ENCODE data around the gene TKTL2.

Gene TKTL2

DNA sequence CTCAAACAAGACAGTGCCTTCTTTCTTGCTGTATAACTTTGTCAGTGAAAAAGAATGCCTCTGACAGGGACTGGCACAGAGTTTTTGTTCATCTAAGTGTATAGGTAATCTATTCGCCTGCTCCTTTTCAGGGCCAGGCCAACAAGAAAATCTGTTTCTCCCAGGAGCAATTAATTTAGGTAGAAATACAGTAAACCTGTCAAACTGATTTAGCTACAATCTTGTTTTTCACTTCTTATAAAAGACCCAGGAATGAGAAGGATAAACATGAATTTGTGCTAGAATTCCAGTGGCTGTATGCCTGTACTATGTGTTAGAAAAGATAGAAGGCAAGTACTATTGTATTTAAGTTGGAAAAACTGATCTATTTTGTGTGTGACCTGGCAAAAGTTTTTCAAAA lies 27.0 kb upstream of the TKTL2 start:
- Histone ChIP-seq H3K27me3 (ENCODE audit: insufficient read depth, low read length, poor library complexity, severe bottlenecking) (no peaks in the 10 kb centered on the region), H3K79me2 (ENCODE audit: insufficient read depth, low read length) (peaks cover 96% of the 10 kb centered on the region), H3K9me2 (replicated peaks; ENCODE audit: low read depth, low read length) (no peaks in the 10 kb centered on the region), H4K20me1 (ENCODE audit: insufficient read depth, low read length, poor library complexity, severe bottlenecking) (peaks cover 92% of the 10 kb centered on the region), H3K36me3 (ENCODE audit: insufficient read depth, low read length) (no peaks in the 10 kb centered on the region), H2AFZ (ENCODE audit: low read length) (no peak overlapping the region), H3K4me2 (ENCODE audit: low read depth, low read length, poor library complexity, severe bottlenecking) (peak overlapping the region; percentile 53), H3K9ac (ENCODE audit: low read depth, low read length, poor library complexity, severe bottlenecking) (no peak overlapping the region), H3K9me3 (ENCODE audit: insufficient read depth, low read depth, low read length) (no peaks in the 10 kb centered on the region), H3K4me1 (ENCODE audit: insufficient read depth, low read length, poor library complexity, severe bottlenecking) (peaks cover 65% of the 10 kb centered on the region), H3K4me3 (ENCODE audit: low read length, poor library complexity, severe bottlenecking) (peak overlapping the region; percentile 10), H3F3A (ENCODE audit: low read depth) (no peaks in the 10 kb centered on the region)
- TF ChIP-seq, protein P1, sequence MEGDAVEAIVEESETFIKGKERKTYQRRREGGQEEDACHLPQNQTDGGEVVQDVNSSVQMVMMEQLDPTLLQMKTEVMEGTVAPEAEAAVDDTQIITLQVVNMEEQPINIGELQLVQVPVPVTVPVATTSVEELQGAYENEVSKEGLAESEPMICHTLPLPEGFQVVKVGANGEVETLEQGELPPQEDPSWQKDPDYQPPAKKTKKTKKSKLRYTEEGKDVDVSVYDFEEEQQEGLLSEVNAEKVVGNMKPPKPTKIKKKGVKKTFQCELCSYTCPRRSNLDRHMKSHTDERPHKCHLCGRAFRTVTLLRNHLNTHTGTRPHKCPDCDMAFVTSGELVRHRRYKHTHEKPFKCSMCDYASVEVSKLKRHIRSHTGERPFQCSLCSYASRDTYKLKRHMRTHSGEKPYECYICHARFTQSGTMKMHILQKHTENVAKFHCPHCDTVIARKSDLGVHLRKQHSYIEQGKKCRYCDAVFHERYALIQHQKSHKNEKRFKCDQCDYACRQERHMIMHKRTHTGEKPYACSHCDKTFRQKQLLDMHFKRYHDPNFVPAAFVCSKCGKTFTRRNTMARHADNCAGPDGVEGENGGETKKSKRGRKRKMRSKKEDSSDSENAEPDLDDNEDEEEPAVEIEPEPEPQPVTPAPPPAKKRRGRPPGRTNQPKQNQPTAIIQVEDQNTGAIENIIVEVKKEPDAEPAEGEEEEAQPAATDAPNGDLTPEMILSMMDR (conservative IDR thresholded peaks at IDR 0.05; ENCODE audit: low read length) = no peak
- no peak for TF ChIP-seq EZH2phosphoT487 (IDR thresholded peaks at IDR 0.05; ENCODE audit: borderline replicate concordance)

DNA sequence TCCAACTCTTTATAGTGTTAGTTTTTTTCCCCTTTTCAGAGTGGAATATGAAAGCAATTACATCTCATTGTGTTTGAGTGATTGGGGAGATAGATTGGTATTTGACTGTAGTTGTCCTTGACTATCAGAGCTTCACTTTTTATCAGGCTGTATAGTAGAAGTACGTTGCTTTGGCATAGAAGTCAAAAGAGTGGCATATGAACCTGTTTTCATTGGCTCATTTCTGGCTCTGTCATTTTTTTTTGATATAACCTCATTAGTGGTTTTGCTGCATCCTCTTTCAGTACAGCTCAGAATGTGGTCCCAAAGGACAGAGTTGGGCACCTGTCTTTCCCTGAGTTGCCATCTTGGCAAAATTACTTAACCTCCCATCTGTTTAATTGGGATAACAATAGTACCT lies 22.3 kb upstream of the TKTL2 start:
- H3K36me3 ChIP-seq (ENCODE audit: insufficient read depth, low read length) = no peaks in the 10 kb centered on the region
- no peaks in the 10 kb centered on the region for H3F3A ChIP-seq (ENCODE audit: low read depth)
- H3K4me2 ChIP-seq (ENCODE audit: low read depth, low read length, poor library complexity, severe bottlenecking) = peak overlapping the region; percentile 99
- H3K79me2 ChIP-seq (ENCODE audit: insufficient read depth, low read length) = peaks cover 69% of the 10 kb centered on the region
- H4K20me1 ChIP-seq (ENCODE audit: insufficient read depth, low read length, poor library complexity, severe bottlenecking) = peaks cover 52% of the 10 kb centered on the region
- TF ChIP-seq, protein P1 (conservative IDR thresholded peaks at IDR 0.05; ENCODE audit: low read length) = no peak
- TF ChIP-seq EZH2phosphoT487 (IDR thresholded peaks at IDR 0.05; ENCODE audit: borderline replicate concordance) = no peak
- no peak overlapping the region for H2AFZ ChIP-seq (ENCODE audit: low read length)
- H3K4me1 ChIP-seq (ENCODE audit: insufficient read depth, low read length, poor library complexity, severe bottlenecking) = peaks cover 47% of the 10 kb centered on the region
- H3K4me3 ChIP-seq (ENCODE audit: low read length, poor library complexity, severe bottlenecking) = peak overlapping the region; percentile 93
- H3K27me3 ChIP-seq (ENCODE audit: insufficient read depth, low read length, poor library complexity, severe bottlenecking) = no peaks in the 10 kb centered on the region
- no peaks in the 10 kb centered on the region for H3K9me3 ChIP-seq (ENCODE audit: insufficient read depth, low read depth, low read length)
- H3K9ac ChIP-seq (ENCODE audit: low read depth, low read length, poor library complexity, severe bottlenecking) = peak overlapping the region; percentile 92
- no peaks in the 10 kb centered on the region for H3K9me2 ChIP-seq (replicated peaks; ENCODE audit: low read depth, low read length)

DNA sequence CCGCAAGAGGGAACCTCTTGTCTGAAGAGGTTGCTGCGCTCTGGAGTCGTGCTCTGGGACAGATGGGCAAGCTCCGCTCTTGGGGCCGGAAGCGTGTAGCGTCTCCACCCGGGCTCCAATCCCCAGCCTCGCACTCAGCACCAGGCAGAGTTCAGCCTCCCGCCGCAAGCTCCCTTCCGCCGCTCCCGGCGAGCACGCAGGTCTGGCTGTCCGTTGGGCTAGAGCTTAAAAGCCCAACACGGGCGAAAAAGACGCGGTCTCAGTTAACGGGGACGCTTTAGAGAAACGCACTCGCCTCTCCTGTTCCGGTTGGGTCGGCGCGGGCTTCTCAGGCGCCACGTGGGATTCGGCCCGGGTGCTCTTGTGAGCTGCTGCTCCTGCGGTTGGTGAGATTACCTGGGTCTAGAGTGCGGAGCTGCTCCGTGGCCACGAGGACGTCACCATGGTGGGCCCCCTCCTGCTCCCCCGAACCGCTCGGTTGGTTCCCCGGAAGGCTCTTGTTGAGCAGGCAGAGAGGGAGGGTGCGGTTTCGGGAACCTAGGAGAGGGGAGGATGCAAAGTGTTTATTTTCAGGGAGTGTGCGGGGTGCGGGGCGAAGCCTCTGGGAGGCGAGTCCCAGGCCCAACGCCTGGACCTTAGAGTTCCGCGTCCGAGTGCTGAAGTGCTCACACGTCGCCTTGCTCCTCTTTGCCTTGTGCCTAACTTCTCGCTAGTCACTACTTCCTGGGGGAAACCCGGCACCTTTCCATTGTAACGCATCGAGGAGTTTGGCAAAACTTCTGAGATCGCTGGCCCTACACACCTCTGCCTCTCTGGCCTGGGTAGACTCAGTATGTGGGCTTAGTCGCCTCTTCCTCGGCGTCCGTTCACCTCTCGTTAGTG lies 21.0 kb upstream of the TKTL2 start, which contains the start of gene TMA16:
TSS of gene TMA16 (plus strand) at position 331 of the 882 bp plus-strand sequence. CDS start at position 443, 112 bp downstream.
- peaks cover 40% of the 10 kb centered on the region for H4K20me1 ChIP-seq (ENCODE audit: insufficient read depth, low read length, poor library complexity, severe bottlenecking)
- H3K9me3 ChIP-seq (ENCODE audit: insufficient read depth, low read depth, low read length) = no peaks in the 10 kb centered on the region
- no peaks in the 10 kb centered on the region for H3K36me3 ChIP-seq (ENCODE audit: insufficient read depth, low read length)
- H3K9ac ChIP-seq (ENCODE audit: low read depth, low read length, poor library complexity, severe bottlenecking) = peak within 1 kb of the TSS; percentile 92
- peaks cover 41% of the 10 kb centered on the region for H3K4me1 ChIP-seq (ENCODE audit: insufficient read depth, low read length, poor library complexity, severe bottlenecking)
- H3K79me2 ChIP-seq (ENCODE audit: insufficient read depth, low read length) = peaks cover 56% of the 10 kb centered on the region
- H3K4me3 ChIP-seq (ENCODE audit: low read length, poor library complexity, severe bottlenecking) = peak within 1 kb of the TSS; percentile 93
- H3K27me3 ChIP-seq (ENCODE audit: insufficient read depth, low read length, poor library complexity, severe bottlenecking) = no peaks in the 10 kb centered on the region
- peak within 1 kb of the TSS; percentile 99 for H3K4me2 ChIP-seq (ENCODE audit: low read depth, low read length, poor library complexity, severe bottlenecking)
- H2AFZ ChIP-seq (ENCODE audit: low read length) = peak within 1 kb of the TSS; percentile 93
- TF ChIP-seq, protein P1 (conservative IDR thresholded peaks at IDR 0.05; ENCODE audit: low read length) = no peak
- TF ChIP-seq EZH2phosphoT487 (IDR thresholded peaks at IDR 0.05; ENCODE audit: borderline replicate concordance) = no peak
- H3F3A ChIP-seq (ENCODE audit: low read depth) = no peaks in the 10 kb centered on the region
- no peaks in the 10 kb centered on the region for H3K9me2 ChIP-seq (replicated peaks; ENCODE audit: low read depth, low read length)
